Measurements from ENCODE around the gene F2RL1.
"Not testable (repeated sequence)": the region's sequence is repeated elsewhere in the genome, so short reads cannot be mapped to it uniquely, and the experiment has no call there.

The F2RL1 gene

GRCh38 chr5:76818844-76819831 lies at the start of gene F2RL1:
F2RL1 (plus strand) TSS chr5:76819030; CDS start chr5:76819183, 153 bp downstream.
- DNase-seq: no peak

GRCh38 chr5:76771041-76771440 lies 47.8 kb upstream of the F2RL1 start:
- not testable (repeated sequence) for DNase-seq

GRCh38 chr5:76771705-76772405 lies 47.0 kb upstream of the F2RL1 start:
- DNase-seq: no peak

GRCh38 chr5:76775921-76776320 lies 42.9 kb upstream of the F2RL1 start:
- no peak for DNase-seq

GRCh38 chr5:76776391-76776790 lies 42.4 kb upstream of the F2RL1 start:
- DNase-seq: no peak

GRCh38 chr5:76780616-76781015 lies 38.2 kb upstream of the F2RL1 start:
- not testable (repeated sequence) for DNase-seq

- no peak for DNase-seq
Measured at GRCh38 chr5:76781775-76782174, 37.1 kb upstream of the F2RL1 start.

GRCh38 chr5:76782444-76782843 lies 36.4 kb upstream of the F2RL1 start:
- no peak for DNase-seq

GRCh38 chr5:76787237-76787636 lies 31.6 kb upstream of the F2RL1 start:
- no peak for DNase-seq

GRCh38 chr5:76788362-76788761 lies 30.5 kb upstream of the F2RL1 start:
- DNase-seq: no peak

- not testable (repeated sequence) for DNase-seq
Measured at GRCh38 chr5:76789275-76789674, 29.6 kb upstream of the F2RL1 start.

GRCh38 chr5:76789991-76790581 lies 28.7 kb upstream of the F2RL1 start:
- DNase-seq: no peak

GRCh38 chr5:76790632-76791290 lies 28.1 kb upstream of the F2RL1 start:
- no peak for DNase-seq

- no peak for DNase-seq
Measured at GRCh38 chr5:76791461-76791860, 27.4 kb upstream of the F2RL1 start.

- no peak for DNase-seq
Measured at GRCh38 chr5:76794871-76795270, 24.0 kb upstream of the F2RL1 start.

GRCh38 chr5:76799588-76799987 lies 19.2 kb upstream of the F2RL1 start:
- no peak for DNase-seq

GRCh38 chr5:76800579-76800978 lies 18.3 kb upstream of the F2RL1 start:
- DNase-seq: no peak

GRCh38 chr5:76801159-76801802 lies 17.5 kb upstream of the F2RL1 start:
- DNase-seq: no peak

GRCh38 chr5:76801803-76802195 lies 17.0 kb upstream of the F2RL1 start:
- no peak for DNase-seq

GRCh38 chr5:76804266-76804665 lies 14.6 kb upstream of the F2RL1 start:
- no peak for DNase-seq

GRCh38 chr5:76805821-76806505 lies 12.9 kb upstream of the F2RL1 start:
- DNase-seq: no peak

GRCh38 chr5:76807296-76807695 lies 11.5 kb upstream of the F2RL1 start:
- DNase-seq: no peak
